Endodermal cell (in vitro differentiated cells): ENCODE data around the gene MECR. TPM values are rescaled to one million over a fixed set of nuclear protein-coding genes. Genes with fewer than 3 reads are reported as not detected.

Experiments used
- DNase-seq: peaks from one replicate; pipeline ENCODE4 v3.0.0-alpha.2; 2017
- H3K27ac ChIP-seq: 2 replicates; pipeline ENCODE4 v1.5.1; 2013; ENCODE audit warnings: mild to moderate bottlenecking, low read depth, low read length, moderate library complexity
- H3K27me3 ChIP-seq: 2 replicates; pipeline ENCODE4 v1.6.1; 2013; ENCODE audit warnings: mild to moderate bottlenecking, low read length, moderate library complexity; ENCODE audit not compliant: insufficient read depth, control insufficient read depth, poor library complexity, severe bottlenecking
- H3K36me3 ChIP-seq: 2 replicates; pipeline ENCODE4 v1.7.0; 2013; ENCODE audit warnings: mild to moderate bottlenecking, low read length, moderate library complexity; ENCODE audit not compliant: control insufficient read depth, insufficient read depth
- H3K4me1 ChIP-seq: one replicate; pipeline ENCODE4 v1.7.0; 2013; ENCODE audit warnings: low read length; ENCODE audit not compliant: control insufficient read depth, insufficient read depth
- H3K4me3 ChIP-seq: 2 replicates; pipeline ENCODE4 v1.5.1; 2013; ENCODE audit warnings: mild to moderate bottlenecking, low read length, moderate library complexity
- H3K9ac ChIP-seq: 2 replicates; pipeline ENCODE4 v1.6.1; 2013; ENCODE audit warnings: mild to moderate bottlenecking, low read length, moderate library complexity; ENCODE audit not compliant: poor library complexity, severe bottlenecking; ENCODE audit errors: extremely low read depth
- H3K9me3 ChIP-seq: 2 replicates; pipeline ENCODE4 v1.6.1; 2013; ENCODE audit warnings: mild to moderate bottlenecking, low read length, moderate library complexity; ENCODE audit not compliant: control insufficient read depth
- H3K27ac Mint-ChIP-seq: 2 replicates; pipeline ENCODE4 v1.8.0; 2020; ENCODE audit warnings: mixed read lengths
- H3K27me3 Mint-ChIP-seq: 2 replicates; pipeline ENCODE4 v1.8.0; 2021; ENCODE audit warnings: mild to moderate bottlenecking, mixed read lengths; ENCODE audit not compliant: insufficient read depth
- H3K36me3 Mint-ChIP-seq: 2 replicates; pipeline ENCODE4 v1.8.0; 2020; ENCODE audit warnings: low read depth, mixed read lengths
- H3K4me1 Mint-ChIP-seq: 2 replicates; pipeline ENCODE4 v1.8.0; 2020; ENCODE audit warnings: mixed read lengths
- H3K4me3 Mint-ChIP-seq: 2 replicates; pipeline ENCODE4 v1.8.0; 2020; ENCODE audit warnings: mild to moderate bottlenecking, moderate library complexity, mixed read lengths
- H3K9me3 Mint-ChIP-seq: 2 replicates; pipeline ENCODE4 v1.8.0; 2020; ENCODE audit warnings: mild to moderate bottlenecking, mixed read lengths
- CTCF ChIP-seq: fragments of 200-600 bp; sonication (generic); conservative IDR thresholded peaks from 2 replicates; pipeline ENCODE4 v1.5.0; 2021; ENCODE audit warnings: antibody characterized with exemption, mild to moderate bottlenecking
- WGBS, 2 experiments: methylation state at CpG; one replicate each; pipeline versions ENCODE4 v1.1.5 to v1.1.7; 2013; ENCODE audit warnings: missing lambda C conversion rate in 2 of 2, mixed read lengths in 1 of 2; ENCODE audit not compliant: insufficient coverage in 1 of 2, insufficient read length in 1 of 2; 5-methylcytosine and 5-hydroxymethylcytosine counted together
- total RNA-seq, 2 donors: library from RNA; stranded (reverse); fragmentation: NEBNext Ultra II Directional in 1 of 2; extraction: Animal tissue kit (Norgen Biotek cat#: 25700) in 1 of 2; gene quantifications; 2 replicates in 1 of 2; 3 replicates in 1 of 2; pipeline ENCODE4 v1.2.1, GENCODE V29; 2021

The MECR gene
- total RNA-seq, 2 donors from 2014 or later, result 33.3 to 38.2 TPM

DNA sequence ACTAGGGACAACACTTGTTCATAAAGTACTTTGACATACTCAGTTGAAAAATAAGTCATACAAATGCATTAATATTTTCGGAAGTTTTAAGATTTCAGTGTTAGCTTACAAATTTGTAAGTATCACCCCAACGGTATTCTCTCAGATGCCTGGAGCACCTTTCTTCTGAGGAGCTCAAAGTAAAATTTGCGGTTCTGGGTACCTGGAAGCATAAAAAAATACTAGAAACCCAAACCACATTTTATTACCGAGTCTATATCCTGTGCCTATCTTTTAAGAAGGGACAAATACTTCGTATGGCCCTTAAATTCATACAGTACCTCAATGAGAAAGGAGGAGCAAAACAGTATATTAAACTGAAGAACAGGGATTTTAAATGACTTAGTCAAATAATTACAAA, 59.2 kb downstream of the MECR start:
- Histone ChIP-seq H3K27me3 (no peaks in the 10 kb centered on the region), H3K9me3 (peaks cover 5% of the 10 kb centered on the region), H3K36me3 (peaks cover 72% of the 10 kb centered on the region), H3K4me1 (peaks cover 9% of the 10 kb centered on the region), H3K9ac (no peak overlapping the region), H3K27ac (no peak overlapping the region), H3K4me3 (peak overlapping the region; percentile 3)
- Mint-ChIP-seq H3K36me3 (peaks cover 39% of the 10 kb centered on the region), H3K9me3 (peaks cover 3% of the 10 kb centered on the region), H3K4me3 (no peak overlapping the region), H3K27ac (no peak overlapping the region), H3K27me3 (no peaks in the 10 kb centered on the region), H3K4me1 (peaks cover 28% of the 10 kb centered on the region)
- no peak for TF ChIP-seq CTCF
- DNase-seq, result no peak
- WGBS, 2 experiments, result 91 to 100% methylated on average over 3 to 5 of the region's 5 CpGs

GRCh38 chr1:29171089-29171488, 59.6 kb downstream of the MECR start:
- peak overlapping the region; percentile 69 for H3K27ac Mint-ChIP-seq

GRCh38 chr1:29169976-29170375, 60.8 kb downstream of the MECR start:
- H3K27me3 Mint-ChIP-seq, result no peaks in the 10 kb centered on the region
- no peaks in the 10 kb centered on the region for H3K27me3 ChIP-seq
- H3K27ac ChIP-seq, result no peak overlapping the region
- no peak for DNase-seq
- no peak overlapping the region for H3K4me3 Mint-ChIP-seq
- H3K4me3 ChIP-seq, result no peak overlapping the region
- peaks cover 42% of the 10 kb centered on the region for H3K36me3 Mint-ChIP-seq
- no peaks in the 10 kb centered on the region for H3K9me3 ChIP-seq
- WGBS, 2 experiments, result 94% methylated on average over 3 of the region's 3 CpGs; no CpG with 5 or more reads in 1 of the 2 experiments
- TF ChIP-seq CTCF, result no peak
- no peak overlapping the region for H3K9ac ChIP-seq
- peaks cover 81% of the 10 kb centered on the region for H3K36me3 ChIP-seq
- peaks cover 41% of the 10 kb centered on the region for H3K4me1 Mint-ChIP-seq
- H3K4me1 ChIP-seq, result peaks cover 9% of the 10 kb centered on the region
- no peak overlapping the region for H3K27ac Mint-ChIP-seq
- peaks cover 2% of the 10 kb centered on the region for H3K9me3 Mint-ChIP-seq

More at GRCh38 chr1:29171089-29171488, 59.6 kb downstream of the MECR start:
- H3K27ac ChIP-seq, result no peak overlapping the region
- H3K36me3 ChIP-seq, result peaks cover 72% of the 10 kb centered on the region
- 59 to 83% methylated on average over 2 to 3 of the region's 3 CpGs for WGBS, 2 experiments
- peaks cover 9% of the 10 kb centered on the region for H3K4me1 ChIP-seq
- no peak overlapping the region for H3K4me3 Mint-ChIP-seq
- no peaks in the 10 kb centered on the region for H3K27me3 Mint-ChIP-seq
- H3K27me3 ChIP-seq, result no peaks in the 10 kb centered on the region
- TF ChIP-seq CTCF, result no peak
- H3K36me3 Mint-ChIP-seq, result peaks cover 40% of the 10 kb centered on the region
- peak; percentile 40 for DNase-seq
- H3K9me3 Mint-ChIP-seq, result peaks cover 3% of the 10 kb centered on the region
- no peak overlapping the region for H3K4me3 ChIP-seq
- no peak overlapping the region for H3K9ac ChIP-seq
- H3K4me1 Mint-ChIP-seq, result peaks cover 31% of the 10 kb centered on the region
- H3K9me3 ChIP-seq, result peaks cover under 1% of the 10 kb centered on the region
